Measurements from ENCODE around the gene HELZ. TPM values are rescaled to one million over a fixed set of nuclear protein-coding genes. Genes with fewer than 3 reads are reported as not detected.

The HELZ gene
- polyA plus RNA-seq, 3 donors, result 24.8 to 44.1 (median 39.9) TPM

- H3K79me2 ChIP-seq (ENCODE audit: insufficient read depth, low read length), result peaks cover 12% of the 10 kb centered on the region
- peak overlapping the region in 1 of 7 donors; percentile 89 for H3K27ac Mint-ChIP-seq
- H3K4me2 ChIP-seq (replicated peaks; ENCODE audit: extremely low read depth, low read length, poor library complexity, severe bottlenecking), result no peak overlapping the region
- peaks cover 0 to 5% (median 2%) of the 10 kb centered on the region in 7 donors for H3K9me3 Mint-ChIP-seq
- DNase-seq, result no peak
- intact Hi-C loops (cut with micrococcal nuclease), result no loop called here
- H3K27ac ChIP-seq (ENCODE audit: low read depth in 1 of 2, low read length in 2 of 2), result peak overlapping the region in 1 of 2 donors; percentile 44
- no peak overlapping the region for H2AFZ ChIP-seq (ENCODE audit: insufficient read depth, low read depth, low read length, poor library complexity, severe bottlenecking)
- H3K27me3 ChIP-seq (ENCODE audit: control insufficient read depth in 2 of 2, insufficient read depth in 2 of 2, low read length in 2 of 2), result no peaks in the 10 kb centered on the region
- peaks cover 10 to 13% of the 10 kb centered on the region in 2 donors for H3K4me1 ChIP-seq (ENCODE audit: control insufficient read depth in 1 of 2, insufficient read depth in 2 of 2, low read length in 2 of 2)
- H3K4me3 ChIP-seq (replicated peaks in 1 of 3; ENCODE audit: low read depth in 2 of 3, low read length in 3 of 3), result no peak overlapping the region
- peaks cover 71 to 83% of the 10 kb centered on the region in 2 donors for H3K36me3 ChIP-seq (replicated peaks in 1 of 2; ENCODE audit: control insufficient read depth in 1 of 2, insufficient read depth in 2 of 2, low read length in 2 of 2)
- H3K9ac ChIP-seq (ENCODE audit: insufficient read depth, low read length, poor library complexity, severe bottlenecking), result no peak overlapping the region
- TF ChIP-seq CTCF (IDR thresholded peaks at IDR 0.05), result no peak
- H3K36me3 Mint-ChIP-seq, result peaks cover 62 to 79% of the 10 kb centered on the region in 2 donors
- peaks cover 24% of the 10 kb centered on the region for H3K4me1 Mint-ChIP-seq
- H3K9me3 ChIP-seq (replicated peaks in 1 of 2; ENCODE audit: control insufficient read depth in 1 of 2, insufficient read depth in 1 of 2, low read length in 2 of 2), result no peaks in the 10 kb centered on the region
- H3K27me3 Mint-ChIP-seq (ENCODE audit: low read depth in 3 of 3), result no peaks in the 10 kb centered on the region
- no peak overlapping the region for H3K4me3 Mint-ChIP-seq
- H4K20me1 ChIP-seq (ENCODE audit: insufficient read depth, low read length), result peaks cover 47% of the 10 kb centered on the region
Observed at GRCh38 chr17:67138392-67138791, 106.6 kb downstream of the HELZ start.

- Mint-ChIP-seq H3K9me3 (peaks cover 0 to 5% (median 2%) of the 10 kb centered on the region in 7 donors), H3K27me3 (ENCODE audit: low read depth in 3 of 3) (no peaks in the 10 kb centered on the region), H3K4me3 (no peak overlapping the region), H3K4me1 (peaks cover 24% of the 10 kb centered on the region), H3K36me3 (peaks cover 64 to 77% of the 10 kb centered on the region in 2 donors), H3K27ac (peak overlapping the region in 1 of 7 donors; percentile 89)
- peaks cover 70 to 83% of the 10 kb centered on the region in 2 donors for H3K36me3 ChIP-seq (replicated peaks in 1 of 2; ENCODE audit: control insufficient read depth in 1 of 2, insufficient read depth in 2 of 2, low read length in 2 of 2)
- H3K9me3 ChIP-seq (replicated peaks in 1 of 2; ENCODE audit: control insufficient read depth in 1 of 2, insufficient read depth in 1 of 2, low read length in 2 of 2), result no peaks in the 10 kb centered on the region
- H3K4me3 ChIP-seq (replicated peaks in 1 of 3; ENCODE audit: low read depth in 2 of 3, low read length in 3 of 3), result no peak overlapping the region
- DNase-seq, result no peak
- intact Hi-C loops (cut with micrococcal nuclease), result no loop called here
- H3K27me3 ChIP-seq (ENCODE audit: control insufficient read depth in 2 of 2, insufficient read depth in 2 of 2, low read length in 2 of 2), result no peaks in the 10 kb centered on the region
- 45% methylated on average over 2 of the region's 5 CpGs for WGBS (ENCODE audit: insufficient coverage)
- H4K20me1 ChIP-seq (ENCODE audit: insufficient read depth, low read length), result peaks cover 47% of the 10 kb centered on the region
- H3K79me2 ChIP-seq (ENCODE audit: insufficient read depth, low read length), result peaks cover 12% of the 10 kb centered on the region
- no peak for TF ChIP-seq CTCF (IDR thresholded peaks at IDR 0.05)
- H3K4me2 ChIP-seq (replicated peaks; ENCODE audit: extremely low read depth, low read length, poor library complexity, severe bottlenecking), result no peak overlapping the region
- no peak overlapping the region for H2AFZ ChIP-seq (ENCODE audit: insufficient read depth, low read depth, low read length, poor library complexity, severe bottlenecking)
- H3K9ac ChIP-seq (ENCODE audit: insufficient read depth, low read length, poor library complexity, severe bottlenecking), result no peak overlapping the region
- peaks cover 10 to 13% of the 10 kb centered on the region in 2 donors for H3K4me1 ChIP-seq (ENCODE audit: control insufficient read depth in 1 of 2, insufficient read depth in 2 of 2, low read length in 2 of 2)
- H3K27ac ChIP-seq (ENCODE audit: low read depth in 1 of 2, low read length in 2 of 2), result no peak overlapping the region
Observed at GRCh38 chr17:67137860-67138259, 107.1 kb downstream of the HELZ start.

Measured in CD14-positive monocyte (primary cell).